Esophagus squamous epithelium (tissue), 5 donors: Measurements from ENCODE around the gene HIBADH. TPM values are rescaled to one million over a fixed set of nuclear protein-coding genes. Genes with fewer than 3 reads are reported as not detected.

Experiments used
- DNase-seq: peaks from one replicate; lab custom pipeline; 2025; lab: John Stamatoyannopoulos, UW
- H3K27ac ChIP-seq, 4 donors: fragments of 200-600 bp; sonication (generic); one replicate each; pipeline ENCODE4 v1.5.1; 2016 to 2019; ENCODE audit warnings: mild to moderate bottlenecking in 1 of 4
- H3K27me3 ChIP-seq, 4 donors: fragments of 200-600 bp; sonication (generic); 1 replicate in 3 of 4; 2 replicates in 1 of 4; pipeline versions ENCODE4 v1.5.1 to v1.6.0; 2017 to 2021; ENCODE audit warnings: antibody characterized with exemption in 1 of 4
- H3K36me3 ChIP-seq, 3 donors: fragments of 200-600 bp; sonication (generic); one replicate each; pipeline ENCODE4 v1.5.1; 2016 to 2019
- H3K4me1 ChIP-seq, 3 donors: fragments of 200-600 bp; sonication (generic); one replicate each; pipeline ENCODE4 v1.5.1; 2017 to 2019
- H3K4me3 ChIP-seq, 4 donors: fragments of 200-600 bp; sonication (generic); 1 replicate in 3 of 4; 2 replicates in 1 of 4; pipeline ENCODE4 v1.5.1; 2016 to 2019; ENCODE audit warnings: mild to moderate bottlenecking in 2 of 4, moderate library complexity in 1 of 4
- H3K9me3 ChIP-seq, 3 donors: fragments of 200-600 bp; sonication (generic); one replicate each; pipeline ENCODE4 v1.5.1; 2016 to 2019
- CTCF ChIP-seq, 6 experiments: fragments of 450-650 bp in 4 of 6; fragments of 200-600 bp in 2 of 6; sonication (generic) in 2 of 6; IDR thresholded peaks; one replicate each; pipeline ENCODE4 v1.5.1; 2016 to 2019; ENCODE audit warnings: antibody characterized with exemption in 6 of 6, mild to moderate bottlenecking in 4 of 6, moderate library complexity in 4 of 6
- POLR2A ChIP-seq, 4 donors: fragments of 450-650 bp; IDR thresholded peaks; one replicate each; pipeline ENCODE4 v1.6.1; 2017; ENCODE audit warnings: antibody characterized with exemption in 4 of 4, mild to moderate bottlenecking in 4 of 4, moderate library complexity in 3 of 4
- WGBS, 2 donors: methylation state at CpG; one replicate each; pipeline ENCODE4 v1.1.5; 2018; 5-methylcytosine and 5-hydroxymethylcytosine counted together
- intact Hi-C: fragments of 100-400 bp; cut with DNase I; formaldehyde crosslinking; loops from one replicate; pipeline ENCODE4 v1.15.0; 2022
- total RNA-seq, 4 donors: library from RNA; depleted of rRNA; stranded (reverse); fragments of >200 nt; gene quantifications; one replicate each; pipeline ENCODE4 v1.1.0, GENCODE V29; 2016
- donor health status: DM: yes; HTN: yes; CAD: no.

HIBADH gene
- total RNA-seq, 4 donors from 2014 or later, result 8.0 to 22.1 (median 14.8) TPM

- H3K4me3 ChIP-seq, result no peak overlapping the region
- 74 to 86% methylated on average over 6 of the region's 6 CpGs for WGBS, 2 donors
- no peaks in the 10 kb centered on the region for H3K4me1 ChIP-seq
- H3K9me3 ChIP-seq, result no peaks in the 10 kb centered on the region
- no peaks in the 10 kb centered on the region for H3K27me3 ChIP-seq
- no peak overlapping the region for H3K27ac ChIP-seq
- DNase-seq, result no peak
- intact Hi-C loops, result no loop called here
- H3K36me3 ChIP-seq, result no peaks in the 10 kb centered on the region
- no peak for TF ChIP-seq CTCF (IDR thresholded peaks at IDR 0.05)
- TF ChIP-seq POLR2A (IDR thresholded peaks at IDR 0.05), result no peak
These were observed 161.7 kb downstream of the HIBADH start for GRCh38 chr7:27501001-27501400.

- no peaks in the 10 kb centered on the region for H3K9me3 ChIP-seq
- no peak overlapping the region for H3K27ac ChIP-seq
- H3K4me1 ChIP-seq, result no peaks in the 10 kb centered on the region
- no peak for DNase-seq
- no peaks in the 10 kb centered on the region for H3K36me3 ChIP-seq
- H3K4me3 ChIP-seq, result no peak overlapping the region
- no peaks in the 10 kb centered on the region for H3K27me3 ChIP-seq
- no peak for TF ChIP-seq POLR2A (IDR thresholded peaks at IDR 0.05)
- TF ChIP-seq CTCF (IDR thresholded peaks at IDR 0.05), result no peak
- intact Hi-C loops, result no loop called here
- WGBS, 2 donors, result 87 to 100% methylated on average over 1 to 2 of the region's 11 CpGs
These were observed 170.5 kb downstream of the HIBADH start for GRCh38 chr7:27492224-27492623.

GRCh38 chr7:27491534-27491933 is 171.1 kb downstream of the HIBADH start:
- WGBS, 2 donors, result 87 to 96% methylated on average over 19 to 21 of the region's 21 CpGs
- intact Hi-C loops, result no loop called here
- no peak for DNase-seq

GRCh38 chr7:27487509-27487908 is 175.2 kb downstream of the HIBADH start:
- no peaks in the 10 kb centered on the region for H3K36me3 ChIP-seq
- no peak for TF ChIP-seq POLR2A (IDR thresholded peaks at IDR 0.05)
- TF ChIP-seq CTCF (IDR thresholded peaks at IDR 0.05), result no peak
- no peak overlapping the region for H3K27ac ChIP-seq
- H3K27me3 ChIP-seq, result no peaks in the 10 kb centered on the region
- intact Hi-C loops, result no loop called here
- no peak overlapping the region for H3K4me3 ChIP-seq
- H3K4me1 ChIP-seq, result no peaks in the 10 kb centered on the region
- DNase-seq, result no peak
- 60 to 61% methylated on average over 1 to 8 of the region's 8 CpGs for WGBS, 2 donors
- no peaks in the 10 kb centered on the region for H3K9me3 ChIP-seq

More at GRCh38 chr7:27491534-27491933, 171.1 kb downstream of the HIBADH start:
- Histone ChIP-seq H3K27ac (no peak overlapping the region), H3K36me3 (no peaks in the 10 kb centered on the region), H3K4me1 (no peaks in the 10 kb centered on the region), H3K4me3 (no peak overlapping the region), H3K27me3 (no peaks in the 10 kb centered on the region), H3K9me3 (no peaks in the 10 kb centered on the region)
- no peak for TF ChIP-seq POLR2A (IDR thresholded peaks at IDR 0.05)
- no peak for TF ChIP-seq CTCF (IDR thresholded peaks at IDR 0.05)

GRCh38 chr7:27484451-27484850 is 178.2 kb downstream of the HIBADH start:
- no peaks in the 10 kb centered on the region for H3K36me3 ChIP-seq
- no peak for DNase-seq
- TF ChIP-seq POLR2A (IDR thresholded peaks at IDR 0.05) (no peak), CTCF (IDR thresholded peaks at IDR 0.05) (no peak)
- WGBS, 2 donors, result 77 to 80% methylated on average over 2 of the region's 2 CpGs
- H3K4me3 ChIP-seq, result no peak overlapping the region
- H3K4me1 ChIP-seq, result no peaks in the 10 kb centered on the region
- intact Hi-C loops, result no loop called here
- no peak overlapping the region for H3K27ac ChIP-seq
- H3K9me3 ChIP-seq, result no peaks in the 10 kb centered on the region
- no peaks in the 10 kb centered on the region for H3K27me3 ChIP-seq
